ENCODE measurements around the gene TICAM2. TPM values are rescaled to one million over a fixed set of nuclear protein-coding genes. Genes with fewer than 3 reads are reported as not detected.

TICAM2 gene
- total and polyA plus RNA-seq, 2 of the 8 experiments (the other 6 are each of a cell fraction or from before 2014, with no cell fraction given): 0.02 TPM; not detected in 1

DNA sequence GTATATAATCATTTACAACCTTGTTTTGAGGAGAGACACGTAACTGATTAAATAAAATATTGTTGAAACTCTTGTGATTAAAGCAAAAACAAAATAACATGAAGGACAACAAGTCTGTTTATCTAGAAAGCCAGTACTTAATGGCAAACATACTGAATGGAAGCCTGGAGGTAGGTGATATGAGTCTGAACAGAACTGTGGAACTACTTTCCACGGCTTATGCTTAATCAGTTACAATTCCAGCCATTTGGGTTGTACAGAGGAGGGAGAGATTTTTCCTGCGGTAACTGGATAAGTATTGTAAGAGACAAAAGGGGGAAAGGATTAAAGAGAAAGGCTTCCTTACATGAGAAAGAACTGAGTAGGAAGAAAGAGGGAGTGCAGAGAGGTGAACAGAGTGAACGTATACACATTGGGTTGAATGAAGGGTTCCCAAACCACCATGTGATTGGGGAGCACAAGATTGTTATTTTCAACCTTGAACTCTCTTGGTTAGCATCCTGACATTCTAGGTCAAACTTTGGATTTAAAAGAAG lies 19.2 kb upstream of the TICAM2 start (continued):
- TF ChIP-seq, protein P1, sequence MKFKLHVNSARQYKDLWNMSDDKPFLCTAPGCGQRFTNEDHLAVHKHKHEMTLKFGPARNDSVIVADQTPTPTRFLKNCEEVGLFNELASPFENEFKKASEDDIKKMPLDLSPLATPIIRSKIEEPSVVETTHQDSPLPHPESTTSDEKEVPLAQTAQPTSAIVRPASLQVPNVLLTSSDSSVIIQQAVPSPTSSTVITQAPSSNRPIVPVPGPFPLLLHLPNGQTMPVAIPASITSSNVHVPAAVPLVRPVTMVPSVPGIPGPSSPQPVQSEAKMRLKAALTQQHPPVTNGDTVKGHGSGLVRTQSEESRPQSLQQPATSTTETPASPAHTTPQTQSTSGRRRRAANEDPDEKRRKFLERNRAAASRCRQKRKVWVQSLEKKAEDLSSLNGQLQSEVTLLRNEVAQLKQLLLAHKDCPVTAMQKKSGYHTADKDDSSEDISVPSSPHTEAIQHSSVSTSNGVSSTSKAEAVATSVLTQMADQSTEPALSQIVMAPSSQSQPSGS (IDR thresholded peaks at IDR 0.05; ENCODE audit: low read length): no peak
- TF ChIP-seq SIX5 (IDR thresholded peaks at IDR 0.05; ENCODE audit: low read depth, low read length) (no peak), HDAC6 (IDR thresholded peaks at IDR 0.05; ENCODE audit: low read depth, low read length) (no peak), PHF8 (conservative IDR thresholded peaks at IDR 0.05; ENCODE audit: low read depth, low read length) (no peak)

All from H1 (cell line).